ENCODE data around the gene ZNF384. TPM values are rescaled to one million over a fixed set of nuclear protein-coding genes. Genes with fewer than 3 reads are reported as not detected.

ZNF384 gene
- total and polyA plus RNA-seq, 10 of the 15 experiments (the other 5 are each of a cell fraction or from before 2014, with no cell fraction given): 0.46 to 81.5 (median 30.5) TPM

DNA sequence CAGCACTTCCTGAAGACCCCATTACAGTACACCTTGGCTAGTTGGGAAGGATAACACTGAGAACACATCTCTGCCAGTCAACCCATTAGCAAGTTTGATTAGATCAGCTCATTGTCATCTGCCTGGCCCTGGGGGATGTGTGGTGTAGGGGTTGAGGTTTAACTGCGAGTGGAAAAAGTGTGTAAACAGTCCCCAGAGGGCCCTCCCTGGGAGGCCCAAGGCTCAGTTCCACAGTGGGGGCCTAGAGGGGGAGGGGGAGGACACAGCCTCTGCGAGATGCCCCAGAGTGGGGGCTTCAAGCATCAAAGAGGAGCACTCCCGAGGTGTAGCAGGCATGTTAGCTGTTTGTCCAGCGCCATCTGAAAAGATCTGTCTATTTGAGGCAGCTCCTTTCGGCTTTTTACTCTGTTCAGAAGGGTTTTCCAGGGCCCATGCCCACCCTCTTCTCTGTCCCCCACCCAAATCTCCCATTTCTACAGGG lies 53.8 kb downstream of the ZNF384 start (continued):
- TF ChIP-seq, protein P1, sequence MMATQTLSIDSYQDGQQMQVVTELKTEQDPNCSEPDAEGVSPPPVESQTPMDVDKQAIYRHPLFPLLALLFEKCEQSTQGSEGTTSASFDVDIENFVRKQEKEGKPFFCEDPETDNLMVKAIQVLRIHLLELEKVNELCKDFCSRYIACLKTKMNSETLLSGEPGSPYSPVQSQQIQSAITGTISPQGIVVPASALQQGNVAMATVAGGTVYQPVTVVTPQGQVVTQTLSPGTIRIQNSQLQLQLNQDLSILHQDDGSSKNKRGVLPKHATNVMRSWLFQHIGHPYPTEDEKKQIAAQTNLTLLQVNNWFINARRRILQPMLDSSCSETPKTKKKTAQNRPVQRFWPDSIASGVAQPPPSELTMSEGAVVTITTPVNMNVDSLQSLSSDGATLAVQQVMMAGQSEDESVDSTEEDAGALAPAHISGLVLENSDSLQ (IDR thresholded peaks at IDR 0.05): peak; percentile 82
- TF ChIP-seq TCF7 (IDR thresholded peaks at IDR 0.05; ENCODE audit: borderline replicate concordance): no peak
- TF ChIP-seq POLR2AphosphoS5 (IDR thresholded peaks at IDR 0.05; ENCODE audit: low read length): 0 out of 2 replicates have a peak, but pooled peaks have one; percentile 33
- TF ChIP-seq CBX3 (IDR thresholded peaks at IDR 0.05; ENCODE audit: borderline replicate concordance, low read depth): no peak
- TF ChIP-seq SIX5 (IDR thresholded peaks at IDR 0.05; ENCODE audit: low read depth, low read length, severe bottlenecking): no peak
- TF ChIP-seq, protein P2, sequence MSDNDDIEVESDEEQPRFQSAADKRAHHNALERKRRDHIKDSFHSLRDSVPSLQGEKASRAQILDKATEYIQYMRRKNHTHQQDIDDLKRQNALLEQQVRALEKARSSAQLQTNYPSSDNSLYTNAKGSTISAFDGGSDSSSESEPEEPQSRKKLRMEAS (IDR thresholded peaks at IDR 0.05; ENCODE audit: low read depth, low read length): no peak
- TF ChIP-seq EGR1 (IDR thresholded peaks at IDR 0.05; ENCODE audit: borderline replicate concordance in 1 of 2, low read depth in 2 of 2, low read length in 2 of 2): no peak
- peak; percentile 54; the same call in 1 of the 2 replicates for TF ChIP-seq CREM (IDR thresholded peaks at IDR 0.05; ENCODE audit: low read depth)
- TF ChIP-seq POLR2AphosphoS2 (IDR thresholded peaks at IDR 0.05; ENCODE audit: low read depth, low read length): no peak
- no peak for TF ChIP-seq RBBP5 (conservative IDR thresholded peaks at IDR 0.05)
- no peak for TF ChIP-seq TCF3 (IDR thresholded peaks at IDR 0.05; ENCODE audit: borderline replicate concordance, insufficient read depth, low read depth, low read length)
- TF ChIP-seq, protein P3, sequence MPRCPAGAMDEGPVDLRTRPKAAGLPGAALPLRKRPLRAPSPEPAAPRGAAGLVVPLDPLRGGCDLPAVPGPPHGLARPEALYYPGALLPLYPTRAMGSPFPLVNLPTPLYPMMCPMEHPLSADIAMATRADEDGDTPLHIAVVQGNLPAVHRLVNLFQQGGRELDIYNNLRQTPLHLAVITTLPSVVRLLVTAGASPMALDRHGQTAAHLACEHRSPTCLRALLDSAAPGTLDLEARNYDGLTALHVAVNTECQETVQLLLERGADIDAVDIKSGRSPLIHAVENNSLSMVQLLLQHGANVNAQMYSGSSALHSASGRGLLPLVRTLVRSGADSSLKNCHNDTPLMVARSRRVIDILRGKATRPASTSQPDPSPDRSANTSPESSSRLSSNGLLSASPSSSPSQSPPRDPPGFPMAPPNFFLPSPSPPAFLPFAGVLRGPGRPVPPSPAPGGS (IDR thresholded peaks at IDR 0.05; ENCODE audit: borderline replicate concordance, insufficient read depth, low read depth, low read length, poor library complexity, severe bottlenecking): peak; percentile 34
- TF ChIP-seq ZSCAN29 (IDR thresholded peaks at IDR 0.05): no peak
- no peak for TF ChIP-seq CBX5 (IDR thresholded peaks at IDR 0.05; ENCODE audit: low read depth)
- TF ChIP-seq, protein P4, sequence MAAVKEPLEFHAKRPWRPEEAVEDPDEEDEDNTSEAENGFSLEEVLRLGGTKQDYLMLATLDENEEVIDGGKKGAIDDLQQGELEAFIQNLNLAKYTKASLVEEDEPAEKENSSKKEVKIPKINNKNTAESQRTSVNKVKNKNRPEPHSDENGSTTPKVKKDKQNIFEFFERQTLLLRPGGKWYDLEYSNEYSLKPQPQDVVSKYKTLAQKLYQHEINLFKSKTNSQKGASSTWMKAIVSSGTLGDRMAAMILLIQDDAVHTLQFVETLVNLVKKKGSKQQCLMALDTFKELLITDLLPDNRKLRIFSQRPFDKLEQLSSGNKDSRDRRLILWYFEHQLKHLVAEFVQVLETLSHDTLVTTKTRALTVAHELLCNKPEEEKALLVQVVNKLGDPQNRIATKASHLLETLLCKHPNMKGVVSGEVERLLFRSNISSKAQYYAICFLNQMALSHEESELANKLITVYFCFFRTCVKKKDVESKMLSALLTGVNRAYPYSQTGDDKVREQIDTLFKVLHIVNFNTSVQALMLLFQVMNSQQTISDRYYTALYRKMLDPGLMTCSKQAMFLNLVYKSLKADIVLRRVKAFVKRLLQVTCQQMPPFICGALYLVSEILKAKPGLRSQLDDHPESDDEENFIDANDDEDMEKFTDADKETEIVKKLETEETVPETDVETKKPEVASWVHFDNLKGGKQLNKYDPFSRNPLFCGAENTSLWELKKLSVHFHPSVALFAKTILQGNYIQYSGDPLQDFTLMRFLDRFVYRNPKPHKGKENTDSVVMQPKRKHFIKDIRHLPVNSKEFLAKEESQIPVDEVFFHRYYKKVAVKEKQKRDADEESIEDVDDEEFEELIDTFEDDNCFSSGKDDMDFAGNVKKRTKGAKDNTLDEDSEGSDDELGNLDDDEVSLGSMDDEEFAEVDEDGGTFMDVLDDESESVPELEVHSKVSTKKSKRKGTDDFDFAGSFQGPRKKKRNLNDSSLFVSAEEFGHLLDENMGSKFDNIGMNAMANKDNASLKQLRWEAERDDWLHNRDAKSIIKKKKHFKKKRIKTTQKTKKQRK (IDR thresholded peaks at IDR 0.05; ENCODE audit: low read depth, low read length): no peak
- no peak for TF ChIP-seq SMAD5 (IDR thresholded peaks at IDR 0.05; ENCODE audit: low read depth)
- TF ChIP-seq ZBED1 (IDR thresholded peaks at IDR 0.05; ENCODE audit: borderline replicate concordance): no peak
- TF ChIP-seq STAT1 (conservative IDR thresholded peaks at IDR 0.05): no peak
- no peak for TF ChIP-seq SUZ12 (IDR thresholded peaks at IDR 0.05; ENCODE audit: unreplicated experiment)
- TF ChIP-seq, protein P5, sequence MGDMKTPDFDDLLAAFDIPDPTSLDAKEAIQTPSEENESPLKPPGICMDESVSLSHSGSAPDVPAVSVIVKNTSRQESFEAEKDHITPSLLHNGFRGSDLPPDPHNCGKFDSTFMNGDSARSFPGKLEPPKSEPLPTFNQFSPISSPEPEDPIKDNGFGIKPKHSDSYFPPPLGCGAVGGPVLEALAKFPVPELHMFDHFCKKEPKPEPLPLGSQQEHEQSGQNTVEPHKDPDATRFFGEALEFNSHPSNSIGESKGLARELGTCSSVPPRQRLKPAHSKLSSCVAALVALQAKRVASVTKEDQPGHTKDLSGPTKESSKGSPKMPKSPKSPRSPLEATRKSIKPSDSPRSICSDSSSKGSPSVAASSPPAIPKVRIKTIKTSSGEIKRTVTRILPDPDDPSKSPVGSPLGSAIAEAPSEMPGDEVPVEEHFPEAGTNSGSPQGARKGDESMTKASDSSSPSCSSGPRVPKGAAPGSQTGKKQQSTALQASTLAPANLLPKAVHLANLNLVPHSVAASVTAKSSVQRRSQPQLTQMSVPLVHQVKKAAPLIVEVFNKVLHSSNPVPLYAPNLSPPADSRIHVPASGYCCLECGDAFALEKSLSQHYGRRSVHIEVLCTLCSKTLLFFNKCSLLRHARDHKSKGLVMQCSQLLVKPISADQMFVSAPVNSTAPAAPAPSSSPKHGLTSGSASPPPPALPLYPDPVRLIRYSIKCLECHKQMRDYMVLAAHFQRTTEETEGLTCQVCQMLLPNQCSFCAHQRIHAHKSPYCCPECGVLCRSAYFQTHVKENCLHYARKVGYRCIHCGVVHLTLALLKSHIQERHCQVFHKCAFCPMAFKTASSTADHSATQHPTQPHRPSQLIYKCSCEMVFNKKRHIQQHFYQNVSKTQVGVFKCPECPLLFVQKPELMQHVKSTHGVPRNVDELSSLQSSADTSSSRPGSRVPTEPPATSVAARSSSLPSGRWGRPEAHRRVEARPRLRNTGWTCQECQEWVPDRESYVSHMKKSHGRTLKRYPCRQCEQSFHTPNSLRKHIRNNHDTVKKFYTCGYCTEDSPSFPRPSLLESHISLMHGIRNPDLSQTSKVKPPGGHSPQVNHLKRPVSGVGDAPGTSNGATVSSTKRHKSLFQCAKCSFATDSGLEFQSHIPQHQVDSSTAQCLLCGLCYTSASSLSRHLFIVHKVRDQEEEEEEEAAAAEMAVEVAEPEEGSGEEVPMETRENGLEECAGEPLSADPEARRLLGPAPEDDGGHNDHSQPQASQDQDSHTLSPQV (IDR thresholded peaks at IDR 0.05): no peak
- TF ChIP-seq SIN3A (IDR thresholded peaks at IDR 0.05; ENCODE audit: low read depth, low read length): no peak
